NCI-H226 (cell line): ENCODE results near the gene NOTCH2.
"Not testable (repeated sequence)": the region's sequence is repeated elsewhere in the genome, so short reads cannot be mapped to it uniquely, and the experiment has no call there.

Source experiments
- DNase-seq: peaks from one replicate; pipeline ENCODE4 v3.0.0-alpha.2; 2015

Gene NOTCH2

GRCh38 chr1:120048208-120048607 is 21.3 kb downstream of the NOTCH2 start:
- DNase-seq = not testable (repeated sequence)

DNA sequence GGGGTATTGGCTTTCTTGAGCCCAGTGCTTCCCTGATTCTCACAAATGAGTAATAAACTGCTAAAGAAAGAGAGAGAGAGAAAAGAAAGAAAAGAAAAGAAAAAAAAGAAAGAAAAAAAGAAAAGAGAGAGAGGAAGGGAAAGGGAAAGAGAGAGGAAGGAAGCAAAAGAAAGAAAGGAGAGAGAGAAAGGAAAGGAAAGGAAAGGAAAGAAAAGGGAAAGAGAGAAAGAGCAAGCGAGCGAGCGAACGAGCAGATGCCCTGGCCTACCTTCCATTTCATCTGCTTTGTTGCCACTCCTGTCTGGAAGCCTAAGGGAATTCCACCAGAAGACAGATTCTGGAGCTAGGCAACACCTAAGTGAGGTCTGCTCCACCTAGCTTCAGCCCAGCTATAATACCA is 27.7 kb downstream of the NOTCH2 start:
- DNase-seq = not testable (repeated sequence)

DNA sequence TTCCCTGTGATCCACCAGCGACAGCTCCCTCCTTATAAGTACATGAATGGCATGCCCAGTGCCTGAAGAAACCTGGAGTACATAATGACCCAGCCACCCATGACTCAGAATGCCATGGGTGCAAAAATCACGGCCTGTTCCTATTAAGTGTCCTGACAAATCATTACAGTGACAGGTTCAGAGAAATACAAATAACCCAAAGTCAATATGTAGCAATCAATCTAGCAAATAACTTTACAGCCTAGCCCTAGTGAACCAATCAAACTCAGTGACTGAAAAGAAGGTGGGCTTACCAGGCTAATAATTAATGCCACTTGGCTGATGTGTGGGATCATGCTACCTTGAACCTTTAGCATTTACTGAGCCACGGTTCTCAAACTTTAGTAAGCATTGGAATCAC is 37.2 kb downstream of the NOTCH2 start:
- DNase-seq = not testable (repeated sequence)

GRCh38 chr1:120023791-120024190 is 45.7 kb downstream of the NOTCH2 start:
- DNase-seq = not testable (repeated sequence)

DNA sequence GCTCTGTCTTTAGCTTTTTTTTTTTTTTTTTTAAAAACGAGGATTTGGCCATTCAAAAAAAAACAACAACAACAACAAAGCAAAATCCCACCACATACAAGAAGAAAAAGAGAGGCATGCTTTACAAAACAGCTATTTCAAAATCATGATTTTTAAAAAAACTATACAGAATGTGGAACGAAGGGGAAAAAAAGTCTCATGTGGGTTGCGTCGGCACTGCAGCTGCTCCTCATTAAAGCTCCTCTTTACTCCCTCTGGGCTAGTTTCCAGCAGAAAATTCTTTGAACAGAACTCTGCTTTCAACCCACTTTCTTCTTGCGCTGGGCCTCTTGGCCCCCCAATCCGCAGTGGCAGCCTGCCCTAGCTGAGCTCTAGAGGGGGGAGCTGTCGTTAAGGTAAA is 54.5 kb downstream of the NOTCH2 start:
- not testable (repeated sequence) for DNase-seq

DNA sequence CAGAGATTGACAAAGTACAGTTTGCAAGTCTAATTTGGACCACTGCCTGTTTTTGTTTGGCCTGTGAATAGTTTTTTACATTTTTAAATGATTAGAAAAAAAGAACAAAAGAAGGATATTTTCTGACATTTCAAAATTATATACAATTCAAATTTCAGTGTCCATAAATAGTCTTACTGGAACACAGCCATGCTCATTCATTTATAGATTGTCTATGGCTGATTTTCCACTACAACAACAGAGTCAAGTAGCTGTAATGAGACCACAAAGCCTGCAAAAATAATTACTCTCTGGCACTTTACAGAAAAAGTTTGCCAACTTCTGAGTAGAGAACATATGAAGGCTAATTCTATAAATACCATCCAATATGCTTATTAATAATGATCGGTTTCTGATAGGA is 61.1 kb downstream of the NOTCH2 start:
- DNase-seq = not testable (repeated sequence)

DNA sequence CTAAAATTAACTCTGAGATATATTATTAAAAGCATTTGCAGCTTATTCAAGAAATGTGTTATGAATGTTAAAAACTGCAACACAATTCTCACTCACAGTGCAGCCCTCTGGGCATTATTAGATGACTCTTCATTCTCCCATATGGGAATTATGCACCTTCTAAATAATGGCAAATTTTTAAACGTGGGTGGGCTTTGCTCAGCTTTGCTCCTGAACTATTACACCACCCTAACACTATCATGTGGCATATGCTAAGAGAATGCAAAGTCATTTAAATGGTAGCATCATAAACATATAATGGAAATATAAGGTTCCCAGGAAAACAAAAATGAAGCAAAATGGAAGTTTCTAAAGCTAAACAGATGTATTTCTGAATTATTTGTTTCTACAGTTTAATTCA is 61.6 kb downstream of the NOTCH2 start:
- DNase-seq = not testable (repeated sequence)

GRCh38 chr1:120001035-120001434 is 68.4 kb downstream of the NOTCH2 start:
- DNase-seq = not testable (repeated sequence)

DNA sequence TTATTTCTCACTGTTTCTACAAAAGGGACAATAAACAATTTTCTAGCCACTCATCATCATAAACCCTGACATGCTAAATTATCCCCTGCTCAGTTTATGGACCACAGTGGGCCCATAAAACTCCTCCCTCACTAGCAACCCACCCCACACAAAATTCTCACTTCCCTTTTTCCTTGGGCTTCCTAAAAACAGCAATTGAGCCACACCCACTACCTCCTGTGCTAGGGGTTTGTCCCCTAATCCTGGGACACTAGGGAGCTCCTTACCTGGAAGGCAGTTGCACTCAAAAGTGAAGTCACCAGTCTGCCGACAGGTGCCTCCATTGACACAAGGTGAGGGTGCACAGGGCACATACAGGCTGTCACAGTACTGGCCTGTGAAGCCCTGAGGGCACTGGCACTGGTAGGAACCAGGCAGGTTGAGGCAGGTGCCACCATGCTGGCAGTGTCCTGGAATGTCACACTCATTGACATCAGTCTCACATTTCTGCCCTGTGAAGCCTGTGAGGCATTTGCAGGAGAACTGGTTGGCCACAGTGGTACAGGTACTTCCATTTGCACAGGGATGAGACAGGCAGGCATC is 72.6 kb downstream of the NOTCH2 start:
- not testable (repeated sequence) for DNase-seq

GRCh38 chr1:119995975-119996374 is 73.5 kb downstream of the NOTCH2 start:
- DNase-seq = not testable (repeated sequence)

- no peak for DNase-seq
Measured at GRCh38 chr1:119988306-119989062, 81.0 kb downstream of the NOTCH2 start.

DNA sequence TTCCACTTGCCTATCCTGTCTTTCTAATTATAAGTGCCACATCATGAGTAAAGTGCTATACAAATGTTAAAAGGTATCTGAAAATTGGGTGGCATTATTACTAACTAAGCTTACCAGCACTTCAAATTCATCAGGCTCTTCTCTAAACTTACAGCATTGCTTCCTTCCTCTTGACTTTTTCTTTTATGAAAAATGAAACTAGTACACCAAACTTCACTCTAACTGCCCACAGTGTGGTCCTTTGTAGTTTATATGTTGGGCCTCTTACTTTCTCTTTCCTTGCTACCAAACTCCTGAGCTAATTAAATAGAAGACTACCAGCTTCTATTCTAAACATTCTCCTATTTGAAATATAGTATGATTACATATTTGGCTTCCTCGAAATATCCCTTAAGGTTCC is 81.8 kb downstream of the NOTCH2 start:
- no peak for DNase-seq

DNA sequence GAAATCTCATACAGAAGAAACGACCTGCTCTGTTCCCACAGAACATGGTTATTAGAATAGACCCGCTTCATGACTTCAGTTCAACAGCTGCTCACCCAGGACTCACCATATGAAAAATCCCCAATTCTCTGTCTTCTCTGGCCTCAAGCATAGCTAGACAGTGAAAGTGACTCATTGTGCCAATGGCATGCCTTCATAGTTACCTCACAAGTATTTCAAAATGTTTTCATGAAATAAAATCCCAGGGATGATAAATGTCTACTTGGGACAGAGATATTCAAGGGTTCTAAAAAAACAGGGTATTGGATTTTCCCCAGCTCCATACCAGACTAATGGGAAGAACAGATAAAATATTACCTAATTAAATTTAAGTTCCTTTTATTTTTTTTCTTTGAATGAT is 82.3 kb downstream of the NOTCH2 start:
- peak; percentile 93 for DNase-seq

- DNase-seq = no peak
Measured at GRCh38 chr1:119986007-119986497, 83.4 kb downstream of the NOTCH2 start.

- DNase-seq = peak; percentile 60
Measured at GRCh38 chr1:119984771-119985170, 84.7 kb downstream of the NOTCH2 start.

DNA sequence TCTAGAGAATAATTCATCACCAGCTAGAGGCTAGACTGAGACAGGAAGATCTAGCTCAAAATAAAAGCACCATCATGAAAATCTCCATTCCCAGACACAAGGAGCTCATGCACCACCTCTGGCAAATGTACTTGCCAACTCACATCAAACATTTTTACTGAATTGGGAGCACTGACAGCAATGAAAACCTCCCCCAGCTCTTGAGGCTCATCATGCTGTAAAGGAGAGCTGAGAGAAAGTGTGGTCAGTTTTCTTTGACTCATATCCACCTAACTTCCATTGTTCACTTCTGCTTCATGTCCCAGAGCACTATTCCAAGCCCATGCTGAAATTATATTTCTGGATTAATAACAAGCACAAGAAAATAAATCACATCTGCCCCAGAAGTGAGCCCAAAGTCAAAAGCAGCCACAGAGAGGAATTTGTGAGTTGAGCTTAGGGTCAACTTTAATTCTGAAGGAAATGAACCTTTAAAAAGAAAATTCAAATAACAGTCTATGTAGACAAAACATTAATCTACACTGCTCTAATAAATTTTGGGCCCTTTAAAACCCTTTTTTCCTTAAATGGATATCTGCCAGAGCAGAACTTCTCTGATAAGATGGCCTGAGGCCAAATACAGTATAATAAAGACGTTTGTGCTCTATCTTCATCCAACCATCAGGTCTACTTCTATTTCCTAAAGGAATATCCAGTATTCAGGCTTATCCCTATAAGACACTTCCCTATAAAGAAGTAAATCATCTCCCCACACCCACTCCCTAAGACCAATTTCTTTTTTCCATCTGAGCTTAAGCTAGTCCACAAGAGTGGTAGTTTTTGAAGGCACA is 87.3 kb downstream of the NOTCH2 start:
- DNase-seq = peak; percentile 92

- DNase-seq = no peak
Measured at GRCh38 chr1:119981496-119981895, 88.0 kb downstream of the NOTCH2 start.

DNA sequence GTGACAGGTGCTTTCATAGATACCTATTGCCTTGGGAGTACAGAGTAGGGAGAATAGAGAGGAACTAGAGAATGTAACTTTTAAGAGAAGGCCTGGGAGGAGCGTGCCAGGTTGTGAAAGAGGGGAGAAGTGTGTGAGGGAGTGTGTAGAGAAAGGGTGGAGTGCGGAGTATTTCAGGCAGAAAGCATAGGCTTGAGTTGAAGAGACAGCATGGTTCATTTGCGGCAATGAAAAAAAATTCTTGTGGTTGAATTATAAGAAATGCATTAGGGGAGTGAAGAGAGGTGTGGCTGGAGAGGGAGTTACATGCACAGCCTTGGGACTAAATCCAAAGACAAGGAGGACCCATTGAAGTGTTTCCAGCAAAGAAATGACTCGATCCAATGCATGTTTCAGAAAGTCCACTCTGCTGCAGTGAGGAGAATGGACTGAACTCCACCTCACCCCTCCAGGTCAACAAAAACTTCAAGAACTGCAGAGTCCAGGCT is 91.4 kb downstream of the NOTCH2 start:
- peak; percentile 73 for DNase-seq

- not testable (repeated sequence) for DNase-seq
Measured at GRCh38 chr1:119977113-119977736, 92.2 kb downstream of the NOTCH2 start.

DNA sequence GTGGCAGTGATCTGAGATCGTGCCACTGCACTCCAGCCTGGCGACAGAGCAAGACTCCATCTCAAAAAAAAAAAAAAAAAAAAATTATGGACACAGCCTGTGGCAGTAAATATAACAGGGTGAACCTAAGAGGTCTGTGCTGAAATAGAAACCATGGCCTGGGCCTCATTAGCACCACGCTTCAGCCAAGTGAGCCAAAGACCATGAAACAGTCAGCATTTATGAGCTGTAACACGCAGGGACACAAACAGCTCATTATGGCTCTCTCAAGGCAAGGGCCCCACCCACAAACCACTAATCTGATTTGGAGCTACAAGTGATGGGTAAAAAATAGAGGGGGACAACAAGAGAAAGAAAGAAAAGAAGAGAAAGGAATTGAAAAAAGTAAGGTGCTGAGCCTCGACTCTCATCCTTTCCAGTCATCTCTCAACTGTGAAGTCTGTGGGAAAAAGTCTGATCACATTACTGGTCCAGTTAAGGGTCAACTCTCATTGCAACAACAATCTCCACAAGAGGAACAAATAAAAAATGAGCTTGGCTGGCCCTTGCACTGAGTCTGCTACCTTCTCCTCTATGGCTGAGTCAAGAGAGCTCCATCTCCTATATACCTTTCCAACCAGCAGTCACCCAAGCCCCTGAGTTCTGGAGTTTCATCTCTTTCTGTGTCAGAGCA is 93.7 kb downstream of the NOTCH2 start:
- not testable (repeated sequence) for DNase-seq

DNA sequence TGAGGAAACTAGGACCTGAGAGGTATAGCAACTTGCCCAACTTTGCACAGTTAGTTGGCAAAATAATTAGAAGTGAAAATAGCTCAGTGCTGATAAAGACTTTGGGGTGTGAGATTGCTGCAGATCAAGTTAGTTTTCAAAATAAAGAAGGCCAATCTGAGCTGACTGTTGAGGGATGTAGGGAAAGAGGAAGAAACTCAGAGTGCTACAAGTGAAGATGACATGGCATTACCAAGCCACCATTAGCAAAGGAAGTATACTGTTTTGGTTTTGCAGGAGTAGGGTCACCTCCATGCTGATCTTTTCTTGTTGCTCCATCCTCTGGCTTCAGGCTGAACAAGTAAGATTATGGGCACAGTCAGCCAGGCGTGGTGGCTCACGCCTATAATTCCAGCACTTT is 94.5 kb downstream of the NOTCH2 start:
- DNase-seq = no peak

GRCh38 chr1:119974013-119974412 is 95.4 kb downstream of the NOTCH2 start:
- no peak for DNase-seq
